HG02884 (cell line): ENCODE results near the gene ZNF627.
"Not testable (repeated sequence)": the region's sequence is repeated elsewhere in the genome, so short reads cannot be mapped to it uniquely, and the experiment has no call there.

Source experiments
- ATAC-seq: cut with Tn5 transposase; IDR thresholded peaks from one replicate; pipeline ENCODE4 v1.9.1; 2021; ENCODE audit warnings: mild to moderate bottlenecking, moderate library complexity; ENCODE audit not compliant: unreplicated experiment

Gene ZNF627

DNA sequence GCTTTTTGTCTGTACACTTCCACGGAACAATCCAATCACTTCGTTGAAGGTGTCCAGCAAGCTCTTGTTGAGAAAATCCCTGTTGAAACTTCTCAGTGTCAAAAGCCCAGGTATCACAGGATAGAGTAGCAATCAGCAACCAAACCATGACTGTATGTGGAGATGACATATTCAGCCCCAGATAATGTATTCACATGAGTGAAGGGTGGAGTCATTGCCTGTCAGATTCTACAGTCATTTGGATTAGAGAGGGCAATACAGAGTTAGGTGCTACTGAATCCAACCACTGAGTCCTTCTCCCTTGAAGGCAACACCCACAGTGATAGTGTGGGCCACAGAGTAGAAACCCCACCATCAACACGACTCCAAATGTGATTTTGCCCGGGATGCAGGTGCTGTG is 23.3 kb downstream of the ZNF627 start:
- ATAC-seq, result no peak

DNA sequence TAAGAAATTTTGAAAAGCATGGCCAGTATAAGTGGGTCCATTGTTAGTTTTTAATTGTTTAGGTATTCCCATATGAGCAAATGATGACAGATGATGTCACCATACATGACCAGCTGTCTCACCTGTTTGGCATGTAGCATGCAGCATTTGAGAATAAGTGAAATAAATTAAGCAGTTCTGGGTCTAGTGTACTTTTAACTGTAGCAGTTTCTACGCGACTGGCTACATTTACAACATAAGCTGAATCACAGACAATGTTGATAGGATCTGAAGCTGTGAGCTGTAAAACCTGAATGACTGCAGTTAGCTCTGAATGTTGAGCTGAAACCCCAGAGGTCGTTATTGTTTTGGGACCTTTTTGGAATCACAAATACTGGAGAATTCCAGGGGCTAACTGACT is 25.1 kb downstream of the ZNF627 start:
- ATAC-seq, result not testable (repeated sequence)

DNA sequence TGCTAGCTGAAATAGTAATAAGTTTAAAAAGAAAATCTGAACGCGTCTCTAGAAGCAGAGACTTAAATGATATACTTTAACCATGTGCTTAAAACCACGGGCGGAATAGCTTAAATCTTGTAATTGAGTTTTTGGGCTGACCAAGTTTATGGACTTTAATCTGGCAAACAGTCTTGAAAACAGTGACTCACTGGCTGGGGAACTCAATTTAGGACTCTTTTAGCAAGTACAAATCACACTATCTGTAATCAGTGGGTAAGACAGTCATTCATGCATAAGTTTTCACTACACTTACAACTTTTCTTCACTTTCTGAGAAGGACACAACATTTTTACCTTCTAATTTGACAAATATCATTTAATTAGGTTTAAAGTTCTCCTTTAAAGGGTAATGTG is 26.8 kb downstream of the ZNF627 start:
- ATAC-seq, result no peak

- ATAC-seq, result no peak
Observed at GRCh38 chr19:11626252-11626651, 29.0 kb downstream of the ZNF627 start.

- no peak for ATAC-seq
Observed at GRCh38 chr19:11633223-11633622, 35.9 kb downstream of the ZNF627 start.

DNA sequence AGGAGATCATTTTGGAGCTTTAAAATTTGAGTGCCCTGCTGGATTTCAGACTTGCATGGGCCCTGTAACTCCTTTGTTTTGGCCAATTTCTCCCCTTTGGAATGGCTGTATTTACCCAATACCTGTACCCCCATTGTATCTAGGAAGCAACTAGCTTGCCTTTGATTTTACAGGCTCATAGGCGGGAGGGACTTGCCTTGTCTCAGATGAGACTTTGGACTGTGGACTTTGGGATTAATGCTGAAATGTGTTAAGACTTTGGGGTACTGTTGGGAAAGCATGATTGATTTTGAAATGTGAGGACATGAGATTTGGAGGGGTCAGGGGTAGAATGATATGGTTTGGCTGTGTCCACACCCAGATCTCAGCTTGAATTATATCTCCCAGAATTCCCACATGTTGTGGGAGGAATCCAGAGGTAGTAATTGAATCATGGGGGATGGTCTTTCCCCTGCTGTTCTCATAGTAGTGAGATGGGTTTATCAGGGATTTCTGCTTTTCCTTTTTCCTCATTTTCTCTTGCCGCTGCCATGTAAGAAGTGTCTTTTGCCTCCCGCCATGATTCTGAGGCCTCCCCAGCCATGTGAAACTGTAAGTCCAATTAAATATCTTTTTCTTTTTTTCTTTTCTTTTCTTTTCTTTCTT is 36.9 kb downstream of the ZNF627 start:
- ATAC-seq, result not testable (repeated sequence)

DNA sequence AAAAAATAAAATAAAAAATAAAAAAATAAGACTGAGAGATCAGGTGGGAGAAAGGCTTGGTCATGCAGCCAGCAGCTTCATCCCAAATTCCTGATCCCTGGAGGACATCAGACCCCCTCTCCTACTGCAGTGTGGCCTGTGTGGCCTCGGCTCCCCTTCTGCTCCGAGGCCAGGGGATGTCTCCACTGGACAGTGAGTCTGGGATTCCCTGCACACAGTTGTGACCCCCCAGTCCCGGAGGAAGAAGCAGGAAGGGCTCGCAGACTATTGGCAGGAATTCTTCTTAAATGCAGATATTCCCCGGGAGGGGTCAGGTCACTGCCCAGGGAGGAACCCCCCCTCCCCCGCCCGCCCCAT is 41.9 kb downstream of the ZNF627 start:
- no peak for ATAC-seq

- ATAC-seq, result peak; percentile 92
Observed at GRCh38 chr19:11639602-11640471, 42.6 kb downstream of the ZNF627 start.

- no peak for ATAC-seq
Observed at GRCh38 chr19:11641244-11641643, 44.0 kb downstream of the ZNF627 start.

- no peak for ATAC-seq
Observed at GRCh38 chr19:11642902-11643301, 45.6 kb downstream of the ZNF627 start.

DNA sequence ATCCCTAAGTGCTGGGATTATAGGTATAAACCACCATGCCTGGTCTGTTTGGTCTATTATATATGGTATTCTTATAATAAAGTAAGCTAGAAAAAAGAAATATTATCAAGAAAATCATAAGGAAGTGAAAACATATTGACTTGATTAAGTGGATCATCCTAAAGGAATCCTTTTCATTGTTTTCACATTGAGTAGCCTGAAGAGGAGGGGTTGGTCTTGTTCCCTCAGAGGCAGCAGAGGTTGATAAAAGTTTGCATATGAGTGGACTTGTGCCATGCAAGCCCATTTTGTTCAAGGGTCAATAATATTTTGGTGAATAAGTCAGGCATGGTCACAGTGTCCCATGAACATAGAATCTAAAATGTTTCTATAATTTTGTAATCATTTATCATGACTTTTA is 52.7 kb downstream of the ZNF627 start:
- no peak for ATAC-seq

- ATAC-seq, result no peak
Observed at GRCh38 chr19:11651062-11651461, 53.8 kb downstream of the ZNF627 start.

DNA sequence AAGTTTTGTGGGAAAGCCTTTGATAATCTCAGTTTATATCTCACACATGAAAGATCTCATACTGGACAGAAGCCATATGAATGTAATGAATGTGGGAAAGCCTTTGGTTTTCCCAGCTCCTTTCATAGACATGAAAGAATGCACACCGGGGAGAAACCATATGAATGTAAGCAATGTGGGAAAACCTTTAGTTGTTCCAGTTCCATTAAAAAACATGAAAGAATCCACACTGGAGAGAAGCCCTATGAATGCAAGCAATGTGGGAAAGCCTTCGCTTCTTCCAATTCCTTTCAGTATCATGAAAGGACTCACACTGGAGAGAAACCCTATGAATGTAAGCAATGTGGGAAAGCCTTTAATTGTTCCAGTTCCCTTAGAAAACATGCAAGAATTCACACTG is 54.8 kb downstream of the ZNF627 start:
- ATAC-seq, result no peak

- no peak for ATAC-seq
Observed at GRCh38 chr19:11652492-11652891, 55.2 kb downstream of the ZNF627 start.

DNA sequence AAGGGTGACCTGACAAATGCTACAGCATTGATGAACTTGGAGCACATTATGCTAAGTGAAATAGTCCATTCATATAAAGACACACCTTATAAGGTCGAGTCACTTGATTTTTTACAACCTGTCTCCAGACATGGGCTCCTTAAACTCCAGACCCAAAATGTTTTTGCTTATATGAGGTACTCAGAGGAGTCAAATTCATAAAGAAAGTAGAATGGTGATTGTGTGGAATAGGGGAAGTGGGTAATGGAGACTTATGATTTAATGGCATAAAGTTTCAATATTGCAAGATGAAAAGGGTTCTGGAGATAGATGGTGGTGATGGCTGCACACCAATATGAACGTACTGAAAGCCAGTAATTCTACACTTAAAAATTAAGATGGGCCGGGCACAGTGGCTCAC is 59.3 kb downstream of the ZNF627 start:
- no peak for ATAC-seq

DNA sequence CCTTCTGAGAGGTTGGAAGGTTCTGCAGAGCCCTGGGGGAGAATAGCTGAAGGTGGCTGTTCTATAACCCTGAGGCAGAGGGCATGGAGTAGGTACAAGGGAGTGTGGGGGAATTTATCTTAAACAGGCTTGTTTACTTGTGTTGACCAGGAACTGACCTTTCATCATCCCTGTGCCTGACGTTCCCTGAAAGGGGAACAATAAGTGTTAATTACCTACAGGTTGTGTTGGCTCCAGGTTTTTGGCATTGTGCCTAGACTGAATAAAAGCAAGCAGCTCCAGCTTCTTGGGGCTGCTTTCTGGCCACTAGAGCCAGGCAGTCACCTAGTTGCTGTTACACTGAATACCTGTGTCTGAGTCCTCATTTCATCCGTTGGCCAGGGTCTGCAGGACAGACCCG is 60.0 kb downstream of the ZNF627 start:
- no peak for ATAC-seq

GRCh38 chr19:11658970-11659369 is 61.7 kb downstream of the ZNF627 start:
- ATAC-seq, result no peak

DNA sequence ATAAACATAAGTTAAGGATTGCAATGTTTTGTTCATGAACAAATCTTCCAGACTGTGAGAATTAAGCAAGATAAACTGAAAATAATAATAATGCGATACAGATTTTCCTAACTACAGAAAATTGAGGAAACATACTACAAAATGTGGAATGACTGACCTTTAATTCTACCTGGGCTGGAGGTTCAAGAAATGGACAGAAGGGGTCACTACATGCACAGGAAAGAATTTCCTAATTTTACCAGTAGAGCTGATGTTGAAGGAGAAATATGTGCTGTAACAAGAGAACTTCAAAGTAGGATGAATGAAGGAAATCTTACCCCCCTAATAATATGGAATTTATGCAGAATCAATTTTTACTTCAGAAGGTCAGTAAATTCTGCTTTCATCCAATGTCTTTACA is 62.3 kb downstream of the ZNF627 start:
- no peak for ATAC-seq

- no peak for ATAC-seq
Observed at GRCh38 chr19:11662278-11662677, 65.0 kb downstream of the ZNF627 start.

DNA sequence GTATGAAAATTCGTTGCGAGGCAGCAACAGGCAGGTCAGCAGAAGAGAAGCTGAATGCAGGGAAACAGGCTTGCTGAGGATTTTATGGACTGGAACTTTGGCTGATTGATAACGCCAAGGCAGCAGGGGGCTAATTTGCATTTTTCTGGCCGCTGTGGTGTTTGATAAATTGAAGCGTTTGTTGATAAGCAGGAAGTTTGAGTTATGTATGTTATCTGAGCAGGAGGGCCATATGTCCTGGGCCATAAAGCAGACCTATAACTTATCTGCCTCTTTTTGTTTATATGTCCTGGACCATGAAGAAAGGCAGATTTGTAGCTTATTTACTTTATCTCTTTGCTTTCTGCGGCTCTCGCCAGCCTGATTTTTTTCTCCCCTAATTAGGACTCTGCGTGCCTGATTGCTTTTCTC is 65.9 kb downstream of the ZNF627 start:
- no peak for ATAC-seq
